ENCODE results near the gene CLIC5.

CLIC5 gene

DNA sequence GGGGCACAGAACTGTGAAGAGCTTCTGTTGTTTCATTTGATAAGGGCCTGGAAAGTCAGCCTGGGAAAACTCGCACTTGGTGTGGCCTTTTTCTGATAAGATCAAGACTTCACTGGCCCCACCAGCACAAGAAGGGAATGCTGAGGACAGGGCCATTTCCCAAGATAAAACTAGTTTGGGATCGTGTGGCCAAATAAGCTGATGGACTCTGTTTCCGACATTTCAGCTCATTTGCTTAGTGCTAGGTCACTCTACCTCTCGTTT is 116.0 kb downstream of the CLIC5 start:
- no peak overlapping the region for H3K27ac ChIP-seq (ENCODE audit: insufficient read depth, low read depth, low read length, poor library complexity, severe bottlenecking)
- H3K9me3 ChIP-seq (ENCODE audit: control insufficient read depth, low read length), result no peaks in the 10 kb centered on the region
- H3K4me1 ChIP-seq (ENCODE audit: control insufficient read depth, insufficient read depth, low read length), result peaks cover 15% of the 10 kb centered on the region
- WGBS, 2 experiments, result 92 to 95% methylated on average over 4 of the region's 4 CpGs
- no peak overlapping the region for H3K4me3 ChIP-seq (ENCODE audit: insufficient read depth, low read depth, low read length)
- no peaks in the 10 kb centered on the region for H3K36me3 ChIP-seq (ENCODE audit: control insufficient read depth, insufficient read depth, low read length)
- peaks cover 32% of the 10 kb centered on the region for H3K27me3 ChIP-seq (ENCODE audit: control insufficient read depth, insufficient read depth, low read length, poor library complexity, severe bottlenecking)

DNA sequence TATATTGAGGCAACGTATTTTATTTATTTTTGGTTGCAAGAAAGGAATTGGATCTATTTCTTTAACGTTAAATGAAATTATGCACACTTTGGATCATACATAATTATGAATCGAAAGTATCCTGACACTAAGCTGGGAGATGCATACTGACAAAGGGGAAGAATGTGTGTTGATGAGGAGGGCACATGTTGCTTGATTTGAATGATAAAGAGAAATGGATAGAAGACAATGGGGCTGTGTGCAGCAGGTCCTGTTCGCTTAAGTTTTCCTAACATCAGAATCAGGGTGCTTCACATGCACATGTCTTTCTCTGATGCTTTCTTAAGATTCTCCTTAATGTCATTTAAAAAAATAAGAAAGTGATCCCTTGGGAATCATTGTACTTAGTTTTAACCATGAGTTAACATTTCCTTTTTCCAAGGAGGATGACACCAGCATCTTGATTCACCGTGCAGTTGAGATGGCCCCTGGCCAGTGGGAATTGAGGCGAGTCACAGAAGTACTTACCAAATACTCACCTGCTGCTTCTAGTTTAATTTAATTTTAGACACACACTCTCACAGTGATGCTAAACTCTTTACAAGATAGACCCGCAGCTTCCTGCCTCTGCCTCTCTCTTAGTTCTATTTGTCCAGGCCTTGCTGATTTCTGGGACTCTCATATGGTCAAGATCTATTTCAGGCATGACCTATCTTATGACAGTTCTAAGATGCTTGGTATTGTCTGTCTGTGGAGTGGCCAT is 116.5 kb downstream of the CLIC5 start:
- Histone ChIP-seq H3K36me3 (ENCODE audit: control insufficient read depth, insufficient read depth, low read length) (no peaks in the 10 kb centered on the region), H3K27ac (ENCODE audit: insufficient read depth, low read depth, low read length, poor library complexity, severe bottlenecking) (no peak overlapping the region), H3K4me1 (ENCODE audit: control insufficient read depth, insufficient read depth, low read length) (peaks cover 15% of the 10 kb centered on the region), H3K27me3 (ENCODE audit: control insufficient read depth, insufficient read depth, low read length, poor library complexity, severe bottlenecking) (peaks cover 31% of the 10 kb centered on the region), H3K4me3 (ENCODE audit: insufficient read depth, low read depth, low read length) (no peak overlapping the region), H3K9me3 (ENCODE audit: control insufficient read depth, low read length) (no peaks in the 10 kb centered on the region)
- 70 to 76% methylated on average over 6 of the region's 7 CpGs for WGBS, 2 experiments

DNA sequence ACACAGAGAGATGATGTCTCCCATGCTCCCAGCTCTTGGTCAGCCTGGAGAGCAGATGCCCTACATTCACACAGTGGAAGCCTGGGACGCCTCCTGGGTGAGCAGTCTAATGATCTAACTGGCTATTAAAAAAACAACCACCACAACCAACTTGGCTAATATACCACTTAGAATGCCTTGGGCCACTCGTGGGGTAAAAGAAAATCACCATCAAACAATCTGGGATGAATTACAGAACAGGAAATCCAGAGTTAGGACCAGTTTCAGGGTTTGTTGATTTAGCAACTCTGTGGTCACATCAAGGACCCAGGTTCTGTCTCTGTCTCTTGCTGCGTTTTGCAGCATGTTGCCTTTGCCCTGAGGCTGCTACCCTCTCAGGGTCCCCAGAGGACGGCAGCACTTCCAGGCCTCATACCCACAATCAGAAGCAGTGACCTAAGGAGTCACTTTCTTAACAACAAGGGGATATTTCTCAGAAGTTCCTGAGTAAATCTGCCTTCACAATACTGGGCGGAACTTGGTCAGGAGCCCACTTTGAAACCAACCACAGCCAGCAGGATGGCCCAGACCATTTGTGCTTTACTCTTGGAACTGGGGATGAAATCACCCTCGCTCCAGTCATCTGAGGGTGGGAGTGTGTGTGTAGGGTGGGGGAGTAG is 118.7 kb downstream of the CLIC5 start:
- Histone ChIP-seq H3K27ac (ENCODE audit: insufficient read depth, low read depth, low read length, poor library complexity, severe bottlenecking) (no peak overlapping the region), H3K4me1 (ENCODE audit: control insufficient read depth, insufficient read depth, low read length) (peaks cover 15% of the 10 kb centered on the region), H3K4me3 (ENCODE audit: insufficient read depth, low read depth, low read length) (no peak overlapping the region), H3K9me3 (ENCODE audit: control insufficient read depth, low read length) (no peaks in the 10 kb centered on the region), H3K27me3 (ENCODE audit: control insufficient read depth, insufficient read depth, low read length, poor library complexity, severe bottlenecking) (peaks cover 15% of the 10 kb centered on the region), H3K36me3 (ENCODE audit: control insufficient read depth, insufficient read depth, low read length) (no peaks in the 10 kb centered on the region)
- WGBS, 2 experiments, result 87 to 90% methylated on average over 6 of the region's 6 CpGs

DNA sequence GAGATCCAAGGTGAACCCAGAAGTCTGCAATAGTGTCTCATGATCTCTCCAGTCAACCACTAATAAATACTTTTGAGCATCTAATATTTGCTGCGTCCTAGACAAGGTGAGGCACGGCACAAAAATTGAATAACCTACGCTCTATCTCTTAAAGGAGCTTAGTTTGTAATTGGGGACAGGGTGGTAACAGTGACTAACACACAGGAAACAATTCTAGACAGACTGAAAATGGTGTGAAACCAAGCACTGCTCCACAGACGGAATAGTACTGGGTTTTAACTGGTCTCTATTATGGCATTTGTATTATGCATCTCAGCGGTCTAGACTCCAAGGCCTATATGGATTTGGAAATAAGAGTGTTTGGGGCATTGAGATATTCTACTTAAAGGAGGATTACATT is 120.1 kb downstream of the CLIC5 start:
- Histone ChIP-seq H3K4me3 (ENCODE audit: insufficient read depth, low read depth, low read length) (no peak overlapping the region), H3K27me3 (ENCODE audit: control insufficient read depth, insufficient read depth, low read length, poor library complexity, severe bottlenecking) (peaks cover 7% of the 10 kb centered on the region), H3K36me3 (ENCODE audit: control insufficient read depth, insufficient read depth, low read length) (no peaks in the 10 kb centered on the region), H3K27ac (ENCODE audit: insufficient read depth, low read depth, low read length, poor library complexity, severe bottlenecking) (no peak overlapping the region), H3K4me1 (ENCODE audit: control insufficient read depth, insufficient read depth, low read length) (peaks cover 7% of the 10 kb centered on the region), H3K9me3 (ENCODE audit: control insufficient read depth, low read length) (no peaks in the 10 kb centered on the region)
- WGBS, 2 experiments, result 93% methylated on average over 5 of the region's 5 CpGs

DNA sequence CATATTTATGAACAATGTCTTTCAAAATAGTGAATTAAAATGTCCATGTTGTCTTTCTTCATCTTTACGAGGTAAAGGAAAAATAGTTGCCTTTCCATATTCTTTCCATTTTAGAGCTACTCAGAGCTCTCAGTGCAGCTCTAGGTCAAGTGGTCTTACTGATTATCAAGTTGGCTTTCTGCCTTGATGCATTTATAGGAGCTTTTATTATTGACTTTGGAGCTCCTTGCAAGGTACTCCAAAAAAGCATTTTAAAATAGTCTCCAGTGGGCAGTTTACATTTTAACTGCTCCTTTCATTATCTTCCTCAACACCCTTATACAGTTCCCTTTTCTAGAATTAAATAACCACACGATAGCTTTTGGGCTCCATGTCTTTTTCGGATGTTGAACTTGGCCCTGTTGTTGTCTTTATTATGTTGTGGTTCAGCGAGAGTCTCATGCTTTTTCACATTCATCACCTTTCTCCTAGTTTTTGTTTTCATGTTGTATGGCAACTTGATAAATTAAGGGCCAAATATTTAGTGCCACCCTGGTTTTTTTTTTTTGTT is 122.9 kb downstream of the CLIC5 start:
- no peaks in the 10 kb centered on the region for H3K27me3 ChIP-seq (ENCODE audit: control insufficient read depth, insufficient read depth, low read length, poor library complexity, severe bottlenecking)
- H3K9me3 ChIP-seq (ENCODE audit: control insufficient read depth, low read length), result no peaks in the 10 kb centered on the region
- WGBS, 2 experiments, result 91 to 100% methylated on average over 3 of the region's 4 CpGs
- no peaks in the 10 kb centered on the region for H3K4me1 ChIP-seq (ENCODE audit: control insufficient read depth, insufficient read depth, low read length)
- H3K4me3 ChIP-seq (ENCODE audit: insufficient read depth, low read depth, low read length), result no peak overlapping the region
- no peaks in the 10 kb centered on the region for H3K36me3 ChIP-seq (ENCODE audit: control insufficient read depth, insufficient read depth, low read length)
- H3K27ac ChIP-seq (ENCODE audit: insufficient read depth, low read depth, low read length, poor library complexity, severe bottlenecking), result no peak overlapping the region

DNA sequence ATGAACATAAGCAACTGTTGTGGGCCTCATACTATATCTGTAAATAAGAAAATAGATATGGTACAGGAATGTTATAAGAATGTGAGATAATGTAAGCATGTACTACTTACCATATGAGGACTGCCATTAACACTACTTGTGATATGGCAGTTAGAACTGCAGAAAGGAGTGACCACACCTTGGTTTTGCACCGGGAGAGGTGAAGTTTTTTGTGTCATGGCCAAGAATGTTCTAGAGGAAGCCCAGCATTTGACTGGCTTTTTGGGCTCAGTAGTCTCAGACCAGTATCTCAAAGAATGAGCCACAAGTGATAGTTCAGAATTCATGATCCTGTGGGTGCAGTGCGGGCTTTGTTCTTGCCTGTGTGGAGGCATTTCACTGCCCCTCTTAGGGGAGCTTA is 123.5 kb downstream of the CLIC5 start:
- Histone ChIP-seq H3K36me3 (ENCODE audit: control insufficient read depth, insufficient read depth, low read length) (no peaks in the 10 kb centered on the region), H3K27me3 (ENCODE audit: control insufficient read depth, insufficient read depth, low read length, poor library complexity, severe bottlenecking) (no peaks in the 10 kb centered on the region)
- WGBS, 2 experiments, result 95 to 98% methylated on average over 2 of the region's 2 CpGs

DNA sequence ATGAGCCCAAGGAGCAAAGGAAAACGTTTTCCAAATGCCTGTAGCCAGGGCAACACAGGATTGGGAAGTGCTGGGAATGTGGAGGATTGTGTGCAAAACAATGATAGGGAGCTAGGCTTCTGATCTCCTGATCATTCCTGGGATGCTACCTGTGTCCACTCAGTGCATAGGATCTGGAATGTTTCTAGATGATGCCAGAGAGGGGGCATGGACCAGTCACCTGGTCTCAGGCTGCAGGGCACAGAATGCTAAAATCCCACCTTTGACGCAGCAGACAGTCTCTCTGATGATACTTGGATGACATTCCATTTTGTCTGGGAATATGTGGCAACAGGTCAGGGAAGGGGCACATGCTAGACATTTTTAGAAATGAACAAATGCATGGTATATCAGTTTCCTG is 128.9 kb downstream of the CLIC5 start:
- Histone ChIP-seq H3K36me3 (ENCODE audit: control insufficient read depth, insufficient read depth, low read length) (no peaks in the 10 kb centered on the region), H3K27me3 (ENCODE audit: control insufficient read depth, insufficient read depth, low read length, poor library complexity, severe bottlenecking) (no peaks in the 10 kb centered on the region), H3K4me3 (ENCODE audit: insufficient read depth, low read depth, low read length) (no peak overlapping the region), H3K27ac (ENCODE audit: insufficient read depth, low read depth, low read length, poor library complexity, severe bottlenecking) (no peak overlapping the region), H3K4me1 (ENCODE audit: control insufficient read depth, insufficient read depth, low read length) (no peaks in the 10 kb centered on the region), H3K9me3 (ENCODE audit: control insufficient read depth, low read length) (no peaks in the 10 kb centered on the region)
- 71 to 81% methylated on average over 2 of the region's 2 CpGs for WGBS, 2 experiments

More for the DNA sequence above, 123.5 kb downstream of the CLIC5 start:
- no peaks in the 10 kb centered on the region for H3K4me1 ChIP-seq (ENCODE audit: control insufficient read depth, insufficient read depth, low read length)
- H3K9me3 ChIP-seq (ENCODE audit: control insufficient read depth, low read length), result no peaks in the 10 kb centered on the region
- H3K4me3 ChIP-seq (ENCODE audit: insufficient read depth, low read depth, low read length), result no peak overlapping the region
- H3K27ac ChIP-seq (ENCODE audit: insufficient read depth, low read depth, low read length, poor library complexity, severe bottlenecking), result no peak overlapping the region

DNA sequence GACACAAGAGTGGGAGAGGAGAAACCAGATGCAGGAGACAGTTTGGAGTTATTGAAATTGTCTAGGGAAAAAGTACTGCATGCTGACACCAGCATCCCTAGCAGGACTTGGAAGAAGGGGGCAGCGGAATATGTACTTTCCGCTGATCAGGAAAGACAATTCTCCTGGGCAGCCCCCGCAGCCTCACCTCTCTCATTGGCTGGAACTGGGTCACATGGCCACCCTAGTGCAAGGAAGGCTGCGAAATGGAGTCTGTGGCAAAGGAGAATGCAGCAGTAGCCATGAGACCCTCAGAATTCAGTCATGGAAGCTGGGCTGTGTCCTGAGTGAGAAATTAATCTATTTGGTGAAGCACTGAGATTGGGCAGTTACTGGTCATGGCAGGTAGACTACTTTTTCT is 131.3 kb downstream of the CLIC5 start:
- Histone ChIP-seq H3K27ac (ENCODE audit: insufficient read depth, low read depth, low read length, poor library complexity, severe bottlenecking) (no peak overlapping the region), H3K4me1 (ENCODE audit: control insufficient read depth, insufficient read depth, low read length) (no peaks in the 10 kb centered on the region), H3K9me3 (ENCODE audit: control insufficient read depth, low read length) (no peaks in the 10 kb centered on the region), H3K4me3 (ENCODE audit: insufficient read depth, low read depth, low read length) (no peak overlapping the region), H3K27me3 (ENCODE audit: control insufficient read depth, insufficient read depth, low read length, poor library complexity, severe bottlenecking) (no peaks in the 10 kb centered on the region), H3K36me3 (ENCODE audit: control insufficient read depth, insufficient read depth, low read length) (no peaks in the 10 kb centered on the region)
- 84 to 87% methylated on average over 4 of the region's 4 CpGs for WGBS, 2 experiments

DNA sequence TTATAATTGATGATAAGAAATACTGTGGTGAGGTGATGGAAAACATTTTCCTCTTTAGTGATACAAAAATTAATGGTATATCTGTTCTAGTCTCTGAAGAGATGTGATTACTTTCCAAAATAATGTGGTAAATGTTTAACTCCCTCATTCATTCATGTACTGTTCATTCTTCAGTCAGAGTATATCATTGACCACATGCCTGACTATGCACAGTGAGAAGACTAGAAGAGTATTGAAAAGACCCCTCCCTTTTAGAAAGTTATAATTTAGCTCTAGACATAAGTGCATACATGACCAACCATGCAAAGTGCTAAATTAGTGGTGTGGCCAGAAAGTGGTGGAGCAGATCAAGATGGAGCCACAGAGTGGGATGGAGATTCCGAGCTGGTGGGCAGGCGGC is 133.0 kb downstream of the CLIC5 start:
- H3K36me3 ChIP-seq (ENCODE audit: control insufficient read depth, insufficient read depth, low read length), result no peaks in the 10 kb centered on the region
- H3K4me3 ChIP-seq (ENCODE audit: insufficient read depth, low read depth, low read length), result no peak overlapping the region
- no peak overlapping the region for H3K27ac ChIP-seq (ENCODE audit: insufficient read depth, low read depth, low read length, poor library complexity, severe bottlenecking)
- no peaks in the 10 kb centered on the region for H3K27me3 ChIP-seq (ENCODE audit: control insufficient read depth, insufficient read depth, low read length, poor library complexity, severe bottlenecking)
- WGBS, 2 experiments, result 100% methylated on average over 2 of the region's 2 CpGs
- H3K4me1 ChIP-seq (ENCODE audit: control insufficient read depth, insufficient read depth, low read length), result no peaks in the 10 kb centered on the region
- H3K9me3 ChIP-seq (ENCODE audit: control insufficient read depth, low read length), result no peaks in the 10 kb centered on the region

DNA sequence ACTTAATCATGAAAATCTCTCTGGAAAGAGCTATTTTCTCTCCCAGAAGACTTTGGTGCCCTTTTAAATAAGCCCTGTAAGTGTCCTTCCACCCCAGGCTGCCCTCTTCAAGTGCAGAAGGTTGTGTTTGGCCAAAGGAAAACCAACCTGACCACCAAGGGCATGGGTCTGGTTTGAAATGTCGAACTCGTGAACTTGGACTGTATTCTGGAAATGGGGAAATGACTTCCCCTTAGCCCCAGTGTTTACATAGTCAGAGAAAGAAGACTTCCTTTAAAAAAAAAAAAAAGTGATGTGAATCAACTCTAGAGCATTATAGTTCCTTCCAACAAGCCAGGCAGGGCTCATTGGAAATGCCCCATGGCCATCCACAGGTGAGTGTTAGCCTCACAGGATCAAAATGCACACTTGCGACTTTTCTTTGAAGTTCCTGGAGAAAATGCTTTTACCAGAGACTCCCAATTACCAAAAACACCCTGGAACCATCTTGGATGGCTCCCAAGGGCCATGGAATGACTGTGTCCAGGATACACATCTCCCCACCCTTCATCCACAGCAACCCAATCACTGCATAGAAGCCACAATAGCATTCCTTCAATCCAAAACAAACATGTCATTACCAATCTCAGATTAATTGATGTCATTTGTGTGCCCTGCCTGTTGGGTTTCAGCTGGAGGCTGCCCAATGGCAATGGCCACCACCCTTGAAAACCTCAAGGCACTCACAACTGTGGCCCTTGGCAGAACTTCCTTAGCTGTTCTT is 133.8 kb downstream of the CLIC5 start:
- H3K4me1 ChIP-seq (ENCODE audit: control insufficient read depth, insufficient read depth, low read length), result no peaks in the 10 kb centered on the region
- H3K4me3 ChIP-seq (ENCODE audit: insufficient read depth, low read depth, low read length), result no peak overlapping the region
- no peaks in the 10 kb centered on the region for H3K9me3 ChIP-seq (ENCODE audit: control insufficient read depth, low read length)
- H3K36me3 ChIP-seq (ENCODE audit: control insufficient read depth, insufficient read depth, low read length), result no peaks in the 10 kb centered on the region
- 92 to 93% methylated on average over 3 of the region's 3 CpGs for WGBS, 2 experiments
- no peak overlapping the region for H3K27ac ChIP-seq (ENCODE audit: insufficient read depth, low read depth, low read length, poor library complexity, severe bottlenecking)
- H3K27me3 ChIP-seq (ENCODE audit: control insufficient read depth, insufficient read depth, low read length, poor library complexity, severe bottlenecking), result no peaks in the 10 kb centered on the region
